B cell (primary cell): ENCODE results near the gene ITGAV. TPM values are rescaled to one million over a fixed set of nuclear protein-coding genes. Genes with fewer than 3 reads are reported as not detected.

Experiments
- ATAC-seq: fragments of 200-7000 bp; cut with Tn5 transposase; one replicate; pipeline ENCODE4 v1.10.0; 2021; ENCODE audit warnings: low read depth, mild to moderate bottlenecking, moderate number of reproducible peaks, moderate library complexity
- CTCF ChIA-PET: fragments of 350-600 bp; sonication (Branson Sonifier 250); formaldehyde crosslinking; loops from one replicate; lab custom pipeline; 2021; ENCODE audit warnings: antibody characterized with exemption, inconsistent platforms; lab: Charles Lee
- POLR2A ChIA-PET: fragments of 350-600 bp; sonication (Branson Sonifier 250); formaldehyde crosslinking; loops from one replicate; lab custom pipeline; 2021; ENCODE audit warnings: antibody characterized with exemption; lab: Charles Lee
- DNase-seq: peaks from one replicate; pipeline ENCODE4 v3.0.0; 2013
- H2AFZ ChIP-seq: 2 replicates; pipeline ENCODE4 v1.6.1; 2012; ENCODE audit warnings: mild to moderate bottlenecking, low read depth, low read length; ENCODE audit not compliant: insufficient read depth, poor library complexity, severe bottlenecking
- H3K27ac ChIP-seq, 2 donors: 1 replicate in 1 of 2; 2 replicates in 1 of 2; pipeline ENCODE4 v1.5.1; 2012 to 2013; ENCODE audit warnings: low read length in 2 of 2, mild to moderate bottlenecking in 2 of 2, moderate library complexity in 1 of 2
- H3K27me3 ChIP-seq, 4 experiments: fragments of 200-600 bp in 1 of 4; sonication (generic) in 1 of 4; replicated peaks in 1 of 4; 1 replicate in 2 of 4; 2 replicates in 2 of 4; pipeline versions ENCODE4 v1.6.1 to v1.7.0; 2013 to 2016; ENCODE audit warnings: low read length in 3 of 4, mild to moderate bottlenecking in 2 of 4, mixed read lengths in 1 of 4, moderate library complexity in 1 of 4; ENCODE audit not compliant: insufficient read depth in 4 of 4, control insufficient read depth in 3 of 4; ENCODE audit errors: control extremely low read depth in 1 of 4
- H3K36me3 ChIP-seq, 2 experiments: replicated peaks in 1 of 2; 1 replicate in 1 of 2; 2 replicates in 1 of 2; pipeline versions ENCODE4 v1.6.1 to v1.7.1; 2013; ENCODE audit warnings: low read length in 1 of 2; ENCODE audit not compliant: insufficient read depth in 2 of 2, control insufficient read depth in 1 of 2; ENCODE audit errors: control extremely low read depth in 1 of 2, extremely low read depth in 1 of 2
- H3K4me1 ChIP-seq, 2 donors: fragments of 200-600 bp in 1 of 2; sonication (generic) in 1 of 2; 1 replicate in 1 of 2; 2 replicates in 1 of 2; pipeline versions ENCODE4 v1.5.1 to v1.6.1; 2013 to 2017; ENCODE audit warnings: low read length in 2 of 2; ENCODE audit not compliant: control insufficient read depth in 2 of 2, insufficient read depth in 2 of 2
- H3K4me2 ChIP-seq: replicated peaks from 2 replicates; pipeline ENCODE3; 2012; ENCODE audit warnings: mild to moderate bottlenecking, low read depth, low read length; ENCODE audit not compliant: poor library complexity, severe bottlenecking
- H3K4me3 ChIP-seq, 5 experiments: fragments of 200-600 bp in 1 of 5; sonication (generic) in 1 of 5; 1 replicate in 3 of 5; 2 replicates in 2 of 5; pipeline versions ENCODE4 v1.5.1 to v1.7.0; 2011 to 2016; ENCODE audit warnings: low read length in 4 of 5, mild to moderate bottlenecking in 4 of 5, low read depth in 2 of 5, control low read depth in 1 of 5, moderate library complexity in 1 of 5; ENCODE audit not compliant: insufficient read depth in 1 of 5; ENCODE audit errors: control extremely low read depth in 1 of 5, extremely low read depth in 1 of 5
- H3K79me2 ChIP-seq: fragments of 200-600 bp; sonication (generic); one replicate; pipeline ENCODE4 v1.6.0; 2016; ENCODE audit warnings: low read length; ENCODE audit not compliant: control insufficient read depth, insufficient read depth
- H3K9ac ChIP-seq: fragments of 200-600 bp; sonication (generic); 2 replicates; pipeline ENCODE4 v1.6.1; 2017; ENCODE audit warnings: mild to moderate bottlenecking, low read length, moderate library complexity
- H3K9me3 ChIP-seq, 3 donors: one replicate each; pipeline versions ENCODE4 v1.6.1 to v1.7.1; 2013; ENCODE audit warnings: low read length in 2 of 3; ENCODE audit not compliant: control insufficient read depth in 2 of 3, insufficient read depth in 1 of 3; ENCODE audit errors: control extremely low read depth in 1 of 3
- H4K20me1 ChIP-seq: 2 replicates; pipeline ENCODE4 v1.6.0; 2012; ENCODE audit warnings: mild to moderate bottlenecking, low read length; ENCODE audit not compliant: insufficient read depth, control insufficient read depth, poor library complexity, severe bottlenecking
- H3K27ac Mint-ChIP-seq: one replicate; pipeline ENCODE4 v1.8.0; 2021; ENCODE audit warnings: mixed read lengths
- H3K27me3 Mint-ChIP-seq: one replicate; pipeline ENCODE4 v1.8.0; 2021; ENCODE audit warnings: mixed read lengths
- H3K4me1 Mint-ChIP-seq: one replicate; pipeline ENCODE4 v1.8.0; 2021; ENCODE audit warnings: mixed read lengths
- H3K4me3 Mint-ChIP-seq: one replicate; pipeline ENCODE4 v1.8.0; 2021; ENCODE audit warnings: mixed read lengths
- H3K9me3 Mint-ChIP-seq: one replicate; pipeline ENCODE4 v1.8.0; 2022; ENCODE audit warnings: mixed read lengths; ENCODE audit not compliant: insufficient read depth
- CTCF ChIP-seq: fragments of 200-600 bp; IDR thresholded peaks from one replicate; pipeline ENCODE4 v1.8.0; 2022; ENCODE audit warnings: antibody characterized with exemption, mild to moderate bottlenecking
- EZH2 ChIP-seq: IDR thresholded peaks from 2 replicates; pipeline ENCODE4 v1.6.1; 2012; ENCODE audit warnings: borderline replicate concordance, low read depth, mild to moderate bottlenecking, moderate library complexity, low read length; ENCODE audit not compliant: insufficient read depth, poor library complexity, severe bottlenecking
- WGBS: methylation state at CpG from one replicate; pipeline ENCODE4 v1.1.5; 2013; ENCODE audit warnings: missing lambda C conversion rate; ENCODE audit not compliant: insufficient coverage; 5-methylcytosine and 5-hydroxymethylcytosine counted together
- intact Hi-C: fragments of 100-400 bp; cut with micrococcal nuclease; formaldehyde crosslinking; loops from one replicate; pipeline ENCODE4 v1.10.0; 2022
- polyA plus RNA-seq: library from polyadenylated mRNA; depleted of rRNA; stranded (reverse); fragments of >200 nt; gene quantifications from 2 replicates; pipeline ENCODE4 v1.2.3, GENCODE V29; 2012
- total RNA-seq, 2 donors: library from RNA; stranded (reverse); fragments of 120-200 nt in 1 of 2; gene quantifications; 1 replicate in 1 of 2; 2 replicates in 1 of 2; pipeline versions ENCODE4 v1.2.3 to v1.2.4, GENCODE V29; 2013 to 2022

The ITGAV gene
- total and polyA plus RNA-seq, 2 donors (not counting 1 experiment from before 2014, with no cell fraction given) = 0.58 to 3.6 TPM

GRCh38 chr2:186546846-186547245 lies 43.0 kb upstream of the ITGAV start:
- H3K27ac Mint-ChIP-seq = no peak overlapping the region
- no peaks in the 10 kb centered on the region for H4K20me1 ChIP-seq
- WGBS = 0% methylated on average over 1 of the region's 1 CpG
- H3K27ac ChIP-seq = no peak overlapping the region
- intact Hi-C loops = no loop called here
- H3K9me3 ChIP-seq = no peaks in the 10 kb centered on the region
- H3K4me3 Mint-ChIP-seq = no peak overlapping the region
- H3K9ac ChIP-seq = no peak overlapping the region
- no peaks in the 10 kb centered on the region for H3K4me1 ChIP-seq
- H3K4me3 ChIP-seq = no peak overlapping the region
- ATAC-seq (no peak), DNase-seq (no peak)
- H3K4me1 Mint-ChIP-seq = no peaks in the 10 kb centered on the region
- no peaks in the 10 kb centered on the region for H3K27me3 ChIP-seq
- no peak overlapping the region for H2AFZ ChIP-seq
- H3K36me3 ChIP-seq = no peaks in the 10 kb centered on the region
- H3K4me2 ChIP-seq = no peak overlapping the region
- no peaks in the 10 kb centered on the region for H3K9me3 Mint-ChIP-seq
- H3K27me3 Mint-ChIP-seq = peaks cover 10% of the 10 kb centered on the region
- ChIA-PET CTCF (no interaction called here), POLR2A (no interaction called here)
- TF ChIP-seq EZH2 (no peak), CTCF (no peak)
- H3K79me2 ChIP-seq = no peaks in the 10 kb centered on the region

DNA sequence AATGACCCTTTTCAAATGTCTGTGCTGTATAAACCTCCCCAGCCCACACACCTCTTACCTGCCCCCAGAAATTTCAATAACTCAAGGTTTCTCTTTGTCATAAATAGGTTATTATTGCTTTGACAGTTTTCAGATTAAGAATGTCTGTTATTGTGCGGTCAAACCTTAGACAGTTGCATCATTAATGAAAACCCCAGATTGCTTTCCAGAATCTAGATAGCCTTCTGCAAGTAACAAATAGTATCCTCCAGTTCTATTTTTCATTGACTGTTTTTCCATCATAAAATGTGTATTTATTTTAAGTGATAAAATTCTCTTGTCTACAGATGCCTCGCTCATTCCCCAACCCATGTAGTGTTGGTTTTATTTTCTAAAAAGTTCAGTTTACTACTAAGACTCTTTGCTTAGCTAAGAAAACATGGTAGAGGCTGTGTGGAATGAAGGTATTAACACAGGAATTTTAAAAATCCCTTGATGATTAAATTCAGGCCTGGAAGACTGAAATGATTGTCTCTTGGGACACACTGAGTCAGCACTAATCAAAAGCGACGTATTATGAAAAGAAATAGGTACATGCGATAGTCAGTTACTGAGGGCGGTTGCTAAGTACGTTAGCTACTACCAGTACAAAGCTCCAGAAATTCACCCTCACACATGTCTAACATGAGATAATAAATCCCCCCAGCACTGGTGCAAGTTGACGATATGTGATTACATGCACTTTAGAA lies 38.4 kb upstream of the ITGAV start:
- 100% methylated on average over 1 of the region's 8 CpGs for WGBS
- Mint-ChIP-seq H3K4me3 (no peak overlapping the region), H3K27ac (no peak overlapping the region), H3K27me3 (peaks cover 12% of the 10 kb centered on the region), H3K4me1 (no peaks in the 10 kb centered on the region), H3K9me3 (no peaks in the 10 kb centered on the region)
- Histone ChIP-seq H3K27ac (no peak overlapping the region), H2AFZ (no peak overlapping the region), H4K20me1 (no peaks in the 10 kb centered on the region), H3K9me3 (no peaks in the 10 kb centered on the region), H3K9ac (no peak overlapping the region), H3K79me2 (no peaks in the 10 kb centered on the region), H3K4me3 (no peak overlapping the region), H3K27me3 (no peaks in the 10 kb centered on the region), H3K36me3 (no peaks in the 10 kb centered on the region), H3K4me2 (no peak overlapping the region), H3K4me1 (no peaks in the 10 kb centered on the region)
- TF ChIP-seq EZH2 (no peak), CTCF (no peak)
- POLR2A ChIA-PET = no interaction called here
- ATAC-seq = no peak
- CTCF ChIA-PET = no interaction called here
- intact Hi-C loops = no loop called here
- no peak for DNase-seq
